ENCODE data around the gene GMPS. TPM values are rescaled to one million over a fixed set of nuclear protein-coding genes. Genes with fewer than 3 reads are reported as not detected.

Gene GMPS
- total RNA-seq, 1 experiment from 2014 or later = 43.3 TPM

DNA sequence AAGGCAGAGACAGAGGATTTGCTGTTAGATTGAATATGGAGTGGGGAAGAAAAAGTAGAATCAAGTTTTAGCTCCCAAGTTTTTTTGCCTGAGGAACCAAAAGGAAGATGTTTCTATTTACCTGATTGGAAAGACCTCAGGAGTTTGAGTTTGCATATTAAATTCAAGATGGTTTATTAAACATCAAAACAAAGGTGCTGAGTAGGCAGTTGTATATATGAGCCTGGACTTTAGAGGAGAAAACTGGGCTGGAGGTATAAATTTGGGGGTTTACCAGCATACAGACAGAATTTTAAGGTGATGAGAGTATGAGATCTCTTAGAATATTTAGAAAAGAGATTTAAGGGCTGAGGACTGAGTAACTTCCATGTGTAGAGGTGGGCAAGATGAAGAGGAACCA, 38.2 kb downstream of the GMPS start:
- intact Hi-C loops (cut with micrococcal nuclease) = no loop called here
- Histone ChIP-seq H3F3A (ENCODE audit: low read length, unreplicated experiment) (no peaks in the 10 kb centered on the region), H3K27me3 (ENCODE audit: low read length) (no peaks in the 10 kb centered on the region), H3K79me2 (ENCODE audit: low read length) (no peaks in the 10 kb centered on the region), H3K27ac (ENCODE audit: low read length) (no peak overlapping the region), H3K4me3 (ENCODE audit: low read length) (no peak overlapping the region), H3K9me2 (replicated peaks; ENCODE audit: low read length) (no peaks in the 10 kb centered on the region), H3K9me3 (ENCODE audit: low read length) (no peaks in the 10 kb centered on the region), H3K9ac (ENCODE audit: low read length) (no peak overlapping the region), H2AFZ (ENCODE audit: low read length) (no peak overlapping the region), H3K36me3 (ENCODE audit: low read depth, low read length) (peaks cover 18% of the 10 kb centered on the region), H3K4me1 (ENCODE audit: insufficient read depth, low read length) (no peaks in the 10 kb centered on the region), H3K4me2 (ENCODE audit: low read length) (no peak overlapping the region), H4K20me1 (ENCODE audit: low read length) (no peaks in the 10 kb centered on the region)
- no peak for DNase-seq
- TF ChIP-seq EZH2phosphoT487 (IDR thresholded peaks at IDR 0.05; ENCODE audit: borderline replicate concordance, low read length) = no peak
- no peak for TF ChIP-seq EZH2 (IDR thresholded peaks at IDR 0.05; ENCODE audit: low read length, unreplicated experiment)
- no peak for TF ChIP-seq CTCF (conservative IDR thresholded peaks at IDR 0.05; ENCODE audit: low read depth, low read length)
- ChIA-PET POLR2A (ENCODE audit: unreplicated experiment) (no interaction called here), CTCF (no interaction called here)
- BruUV-seq (replicated peaks) = no TSS peak
- no peak for ATAC-seq

DNA sequence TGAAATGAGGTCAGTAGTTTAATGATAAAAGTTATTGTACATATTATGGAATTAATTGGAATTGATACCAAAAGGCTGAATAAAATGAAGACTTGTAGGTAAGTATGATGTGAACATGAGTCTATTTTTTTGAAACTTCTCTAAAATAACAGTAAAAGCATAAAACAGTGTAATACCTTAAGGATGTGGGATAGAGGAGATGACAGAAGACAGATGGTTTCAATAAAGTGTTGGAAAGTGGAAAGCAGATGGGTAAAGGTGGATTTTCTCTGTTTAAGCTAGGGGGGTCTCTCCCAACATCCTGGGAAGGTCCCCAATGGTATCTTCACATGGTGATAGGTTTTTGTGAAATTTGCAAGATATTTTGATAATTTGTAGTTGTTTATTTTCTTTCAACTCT, 41.6 kb downstream of the GMPS start:
- ATAC-seq = no peak
- no peak for DNase-seq
- Histone ChIP-seq H3K4me1 (ENCODE audit: insufficient read depth, low read length) (no peaks in the 10 kb centered on the region), H3K27ac (ENCODE audit: low read length) (no peak overlapping the region), H3K4me2 (ENCODE audit: low read length) (no peak overlapping the region), H3K9me2 (replicated peaks; ENCODE audit: low read length) (no peaks in the 10 kb centered on the region), H2AFZ (ENCODE audit: low read length) (no peak overlapping the region), H3K36me3 (ENCODE audit: low read depth, low read length) (peaks cover 32% of the 10 kb centered on the region), H4K20me1 (ENCODE audit: low read length) (no peaks in the 10 kb centered on the region), H3K4me3 (ENCODE audit: low read length) (no peak overlapping the region), H3K9ac (ENCODE audit: low read length) (no peak overlapping the region), H3K9me3 (ENCODE audit: low read length) (no peaks in the 10 kb centered on the region), H3K27me3 (ENCODE audit: low read length) (no peaks in the 10 kb centered on the region), H3F3A (ENCODE audit: low read length, unreplicated experiment) (no peaks in the 10 kb centered on the region), H3K79me2 (ENCODE audit: low read length) (no peaks in the 10 kb centered on the region)
- no TSS peak for BruUV-seq (replicated peaks)
- CTCF ChIA-PET = no interaction called here
- TF ChIP-seq EZH2 (IDR thresholded peaks at IDR 0.05; ENCODE audit: low read length, unreplicated experiment) (no peak), CTCF (conservative IDR thresholded peaks at IDR 0.05; ENCODE audit: low read depth, low read length) (no peak), EZH2phosphoT487 (IDR thresholded peaks at IDR 0.05; ENCODE audit: borderline replicate concordance, low read length) (no peak)
- POLR2A ChIA-PET (ENCODE audit: unreplicated experiment) = no interaction called here
- intact Hi-C loops (cut with micrococcal nuclease) = no loop called here

- no peak overlapping the region for H3K27ac ChIP-seq (ENCODE audit: low read length)
- no peaks in the 10 kb centered on the region for H3K79me2 ChIP-seq (ENCODE audit: low read length)
- H3K4me3 ChIP-seq (ENCODE audit: low read length) = no peak overlapping the region
- H4K20me1 ChIP-seq (ENCODE audit: low read length) = no peaks in the 10 kb centered on the region
- H3K9me3 ChIP-seq (ENCODE audit: low read length) = no peaks in the 10 kb centered on the region
- ChIA-PET CTCF (no interaction called here), POLR2A (ENCODE audit: unreplicated experiment) (no interaction called here)
- no TSS peak for BruUV-seq (replicated peaks)
- no peak overlapping the region for H3K9ac ChIP-seq (ENCODE audit: low read length)
- no peak overlapping the region for H3K4me2 ChIP-seq (ENCODE audit: low read length)
- DNase-seq (no peak), ATAC-seq (no peak)
- no peaks in the 10 kb centered on the region for H3K27me3 ChIP-seq (ENCODE audit: low read length)
- intact Hi-C loops (cut with micrococcal nuclease) = no loop called here
- H3K4me1 ChIP-seq (ENCODE audit: insufficient read depth, low read length) = no peaks in the 10 kb centered on the region
- no peaks in the 10 kb centered on the region for H3K9me2 ChIP-seq (replicated peaks; ENCODE audit: low read length)
- H3K36me3 ChIP-seq (ENCODE audit: low read depth, low read length) = peaks cover 34% of the 10 kb centered on the region
- no peak overlapping the region for H2AFZ ChIP-seq (ENCODE audit: low read length)
- TF ChIP-seq EZH2 (IDR thresholded peaks at IDR 0.05; ENCODE audit: low read length, unreplicated experiment) (no peak), CTCF (conservative IDR thresholded peaks at IDR 0.05; ENCODE audit: low read depth, low read length) (no peak), EZH2phosphoT487 (IDR thresholded peaks at IDR 0.05; ENCODE audit: borderline replicate concordance, low read length) (no peak)
- no peaks in the 10 kb centered on the region for H3F3A ChIP-seq (ENCODE audit: low read length, unreplicated experiment)
These were observed 42.2 kb downstream of the GMPS start for GRCh38 chr3:155912579-155913190.

Measured in PC-3 (cell line).